Activated CD4-positive, CD25-positive, alpha-beta regulatory T cell treated with anti-CD3 and anti-CD28 coated beads, Interleukin-2, amount 50 U/mL, for 24 hours (primary cell): ENCODE data around the gene CNTN5.

Source experiments
- ATAC-seq, 2 donors: fragments of 150-1000 bp; cut with Tn5 transposase; one replicate each; pipeline ENCODE4 v1.10.0; 2021; ENCODE audit warnings: mild to moderate bottlenecking in 1 of 2, moderate library complexity in 1 of 2

CNTN5 gene

GRCh38 chr11:100356035-100356434 lies 1335.3 kb downstream of the CNTN5 start:
- no peak for ATAC-seq

GRCh38 chr11:100359281-100359680 lies 1338.5 kb downstream of the CNTN5 start:
- no peak for ATAC-seq

- ATAC-seq, result no peak
Measured at GRCh38 chr11:100367892-100368291, 1347.1 kb downstream of the CNTN5 start.

- no peak for ATAC-seq
Measured at GRCh38 chr11:100383357-100383865, 1362.7 kb downstream of the CNTN5 start.

GRCh38 chr11:100396266-100396665 lies 1375.5 kb downstream of the CNTN5 start:
- no peak for ATAC-seq

- no peak for ATAC-seq
Measured at GRCh38 chr11:100397401-100397800, 1376.7 kb downstream of the CNTN5 start.

- no peak for ATAC-seq
Measured at GRCh38 chr11:100403816-100404215, 1383.1 kb downstream of the CNTN5 start.

- no peak for ATAC-seq
Measured at GRCh38 chr11:100404907-100405306, 1384.2 kb downstream of the CNTN5 start.
